Immature natural killer cell (primary cell): ENCODE measurements around the gene FANCF. TPM values are rescaled to one million over a fixed set of nuclear protein-coding genes. Genes with fewer than 3 reads are reported as not detected.
A peak's percentile ranks its signal among the peaks of the same experiment; 100 is the strongest.
"Not testable (repeated sequence)": the region's sequence is repeated elsewhere in the genome, so short reads cannot be mapped to it uniquely, and the experiment has no call there.

Experiments used
- DNase-seq, 3 donors: peaks; one replicate each; pipeline ENCODE4 v3.0.0; 2022; ENCODE audit warnings: mixed read lengths in 1 of 3
- H3K27ac Mint-ChIP-seq, 6 donors: one replicate each; pipeline ENCODE4 v1.8.0; 2020; ENCODE audit warnings: mixed read lengths in 6 of 6, mild to moderate bottlenecking in 5 of 6, inconsistent platforms in 4 of 6, moderate library complexity in 3 of 6
- H3K27me3 Mint-ChIP-seq, 3 donors: one replicate each; pipeline ENCODE4 v1.8.0; 2020 to 2021; ENCODE audit warnings: low read depth in 3 of 3, mild to moderate bottlenecking in 3 of 3, mixed read lengths in 3 of 3, moderate library complexity in 3 of 3, inconsistent platforms in 1 of 3
- H3K36me3 Mint-ChIP-seq, 3 donors: one replicate each; pipeline ENCODE4 v1.8.0; 2020; ENCODE audit warnings: mixed read lengths in 3 of 3, inconsistent platforms in 2 of 3, mild to moderate bottlenecking in 2 of 3
- H3K4me1 Mint-ChIP-seq, 2 donors: one replicate each; pipeline ENCODE4 v1.8.0; 2020; ENCODE audit warnings: inconsistent platforms in 2 of 2, mild to moderate bottlenecking in 2 of 2, mixed read lengths in 2 of 2, moderate library complexity in 1 of 2
- H3K4me3 Mint-ChIP-seq, 5 donors: one replicate each; pipeline ENCODE4 v1.8.0; 2020; ENCODE audit warnings: mild to moderate bottlenecking in 5 of 5, mixed read lengths in 5 of 5, inconsistent platforms in 3 of 5, moderate library complexity in 3 of 5
- H3K9me3 Mint-ChIP-seq, 6 donors: one replicate each; pipeline ENCODE4 v1.8.0; 2020; ENCODE audit warnings: mild to moderate bottlenecking in 6 of 6, mixed read lengths in 6 of 6, inconsistent platforms in 4 of 6, moderate library complexity in 3 of 6
- polyA plus RNA-seq, 3 donors: library from polyadenylated mRNA; unstranded; fragments of 300-500 nt; fragmentation: Illumina TruSeq; gene quantifications; one replicate each; pipeline ENCODE4 v1.2.3, GENCODE V29; 2021

The FANCF gene
- polyA plus RNA-seq, 3 donors from 2014 or later = 3.6 to 17.1 (median 9.6) TPM

- H3K9me3 Mint-ChIP-seq, H3K4me3 Mint-ChIP-seq, H3K27me3 Mint-ChIP-seq, DNase-seq: not testable (repeated sequence)
- Mint-ChIP-seq H3K36me3 (peaks cover 6 to 14% (median 7%) of the 10 kb centered on the region in 3 donors), H3K4me1 (peaks cover 17 to 21% of the 10 kb centered on the region in 2 donors), H3K27ac (peak overlapping the region in 1 of 6 donors; percentile 34)
Measured at GRCh38 chr11:22652346-22652745, 26.7 kb upstream of the FANCF start.

DNA sequence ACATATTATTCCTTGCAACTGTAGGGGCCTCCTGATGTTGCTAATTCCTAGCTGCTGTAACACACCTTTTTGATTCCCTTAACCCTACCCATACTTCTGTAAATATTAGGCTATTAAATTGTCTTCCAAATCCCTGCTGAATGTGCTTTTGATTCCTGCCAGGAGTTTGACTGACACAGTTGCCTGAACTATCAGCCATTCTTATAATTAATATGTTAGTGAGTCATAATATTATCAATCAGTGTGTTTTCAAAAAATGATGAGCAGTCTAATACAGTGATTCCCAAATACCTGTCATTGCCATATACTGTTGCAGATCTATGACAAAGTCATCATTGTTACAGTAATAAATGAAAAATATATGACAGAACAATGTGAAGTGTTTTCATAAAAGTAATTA, 15.9 kb upstream of the FANCF start:
- no peak for DNase-seq
- Mint-ChIP-seq H3K27me3 (peaks cover 0 to 2% (median 2%) of the 10 kb centered on the region in 3 donors), H3K9me3 (no peaks in the 10 kb centered on the region), H3K4me3 (no peak overlapping the region), H3K4me1 (peaks cover 0 to 1% of the 10 kb centered on the region in 2 donors), H3K36me3 (no peaks in the 10 kb centered on the region), H3K27ac (no peak overlapping the region)

GRCh38 chr11:22640862-22641261, 15.2 kb upstream of the FANCF start:
- Mint-ChIP-seq H3K9me3 (no peaks in the 10 kb centered on the region), H3K36me3 (no peaks in the 10 kb centered on the region), H3K4me3 (no peak overlapping the region), H3K27ac (no peak overlapping the region), H3K4me1 (peaks cover 0 to 1% of the 10 kb centered on the region in 2 donors), H3K27me3 (peaks cover 0 to 2% (median 2%) of the 10 kb centered on the region in 3 donors)
- no peak for DNase-seq

GRCh38 chr11:22635689-22636088, 10.1 kb upstream of the FANCF start:
- no peaks in the 10 kb centered on the region for H3K9me3 Mint-ChIP-seq
- no peak overlapping the region for H3K4me3 Mint-ChIP-seq
- H3K27ac Mint-ChIP-seq = no peak overlapping the region
- no peak for DNase-seq
- H3K27me3 Mint-ChIP-seq = peaks cover 0 to 2% (median 2%) of the 10 kb centered on the region in 3 donors
- H3K36me3 Mint-ChIP-seq = no peaks in the 10 kb centered on the region
- peaks cover 0 to 1% of the 10 kb centered on the region in 2 donors for H3K4me1 Mint-ChIP-seq

DNA sequence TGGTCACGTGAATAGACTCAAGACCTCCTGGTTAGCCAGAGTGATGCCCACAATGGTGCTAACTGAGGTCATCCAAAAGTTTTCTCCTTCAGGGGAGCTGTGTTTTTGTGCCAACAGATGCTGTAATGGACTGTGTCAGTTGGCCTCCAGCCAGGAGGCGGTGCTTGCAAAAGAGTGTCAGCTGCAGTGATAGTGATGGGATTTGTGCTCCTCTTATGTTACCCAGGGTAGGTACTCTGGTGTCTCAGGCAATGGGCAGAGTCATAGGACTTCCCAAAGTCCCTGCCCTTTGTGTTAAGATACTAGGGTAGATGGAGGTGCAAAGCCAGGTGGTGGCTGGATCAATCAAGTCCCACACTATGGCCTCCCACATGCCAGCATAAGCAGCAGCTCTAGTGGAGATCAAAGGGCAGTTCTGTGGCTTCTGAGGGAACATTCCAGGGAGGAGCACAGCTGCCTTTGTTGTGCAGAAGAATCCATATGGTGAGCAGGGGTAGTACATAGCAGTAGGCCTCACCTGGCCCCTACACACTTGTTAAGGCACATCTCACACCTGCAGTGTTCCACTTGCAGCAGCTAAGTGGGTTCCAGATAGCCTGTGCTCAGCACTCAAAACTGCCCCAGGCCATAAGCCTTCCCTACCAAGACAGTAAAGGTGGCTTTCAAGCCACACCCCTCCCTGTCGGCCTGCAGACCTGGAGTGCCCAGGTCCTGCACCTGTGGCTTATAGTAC, 9.4 kb upstream of the FANCF start:
- Mint-ChIP-seq H3K36me3 (no peaks in the 10 kb centered on the region), H3K4me3 (no peak overlapping the region), H3K4me1 (peaks cover 0 to 1% of the 10 kb centered on the region in 2 donors), H3K27ac (no peak overlapping the region), H3K9me3 (no peaks in the 10 kb centered on the region), H3K27me3 (peaks cover 0 to 3% (median 2%) of the 10 kb centered on the region in 3 donors)
- DNase-seq = no peak

GRCh38 chr11:22633354-22633902, 7.8 kb upstream of the FANCF start:
- no peak for DNase-seq
- Mint-ChIP-seq H3K9me3 (no peaks in the 10 kb centered on the region), H3K36me3 (no peaks in the 10 kb centered on the region), H3K27ac (peak overlapping the region in 1 of 6 donors; percentile 26), H3K4me3 (no peak overlapping the region), H3K4me1 (peaks cover 0 to 1% of the 10 kb centered on the region in 2 donors), H3K27me3 (peaks cover 0 to 3% (median 2%) of the 10 kb centered on the region in 3 donors)

GRCh38 chr11:22627421-22627820, 1.8 kb upstream of the FANCF start:
- DNase-seq = no peak
- H3K4me1 Mint-ChIP-seq = peaks cover 28 to 39% of the 10 kb centered on the region in 2 donors
- H3K36me3 Mint-ChIP-seq = no peaks in the 10 kb centered on the region
- peaks cover 0 to 11% (median 2%) of the 10 kb centered on the region in 3 donors for H3K27me3 Mint-ChIP-seq
- H3K27ac Mint-ChIP-seq = peak overlapping the region in 4 of 6 donors; percentile 23 to 62 (median 48)
- peak overlapping the region in 2 of 5 donors; percentile 11 to 27 for H3K4me3 Mint-ChIP-seq
- no peaks in the 10 kb centered on the region for H3K9me3 Mint-ChIP-seq

GRCh38 chr11:22626573-22627239, 1.1 kb upstream of the FANCF start:
- Mint-ChIP-seq H3K27ac (peak overlapping the region; percentile 96 to 99 (median 99)), H3K9me3 (no peaks in the 10 kb centered on the region), H3K36me3 (no peaks in the 10 kb centered on the region), H3K4me3 (peak overlapping the region in 4 of 5 donors; percentile 98 to 100 (median 99)), H3K27me3 (peaks cover 0 to 11% (median 0%) of the 10 kb centered on the region in 3 donors), H3K4me1 (peaks cover 32 to 46% of the 10 kb centered on the region in 2 donors)
- no peak for DNase-seq

DNA sequence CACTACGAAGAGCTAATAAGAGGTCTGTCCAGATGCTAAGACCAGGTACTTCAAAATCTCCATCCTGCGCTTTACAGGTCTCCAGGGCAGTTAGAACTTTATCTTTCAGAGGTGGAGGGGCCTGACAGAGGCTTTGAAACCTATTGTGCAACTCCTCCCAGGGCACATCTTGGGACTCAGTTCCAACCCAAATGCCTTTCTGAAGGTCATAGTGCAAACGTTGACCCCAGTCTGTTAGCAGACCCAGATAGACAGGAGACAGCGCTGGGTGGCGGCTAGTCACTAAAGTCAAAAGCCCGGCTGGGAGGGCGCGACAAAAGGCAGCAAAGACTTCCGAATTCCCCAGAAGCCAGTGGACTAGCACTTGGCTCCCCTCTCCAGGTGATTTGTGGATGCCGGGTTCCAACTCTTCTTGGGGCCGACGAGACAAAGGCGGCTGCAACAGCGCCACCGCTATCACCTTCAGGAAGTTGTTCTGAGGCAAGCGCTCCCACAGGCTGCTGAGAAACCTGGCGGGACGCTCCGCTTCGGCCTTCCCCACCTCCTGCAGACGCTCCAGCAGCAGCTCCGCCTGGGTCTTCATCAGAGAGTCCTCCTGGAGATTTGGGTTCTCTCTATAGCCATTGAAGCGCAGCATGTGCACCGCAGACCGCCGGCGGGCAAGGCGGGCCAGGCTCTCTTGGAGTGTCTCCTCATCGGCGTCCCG, 728 bp downstream of the FANCF start:
- H3K27ac Mint-ChIP-seq = peak overlapping the region; percentile 96 to 99 (median 99)
- peaks cover 0 to 10% (median 0%) of the 10 kb centered on the region in 3 donors for H3K27me3 Mint-ChIP-seq
- peak in 1 of 3 donors; percentile 71 for DNase-seq
- peak overlapping the region; percentile 98 to 100 (median 99) for H3K4me3 Mint-ChIP-seq
- peaks cover 36 to 64% of the 10 kb centered on the region in 2 donors for H3K4me1 Mint-ChIP-seq
- H3K36me3 Mint-ChIP-seq = peaks cover 7% of the 10 kb centered on the region in 3 donors
- H3K9me3 Mint-ChIP-seq = no peaks in the 10 kb centered on the region

GRCh38 chr11:22617868-22618267, 7.8 kb downstream of the FANCF start:
- no peak overlapping the region for H3K4me3 Mint-ChIP-seq
- H3K9me3 Mint-ChIP-seq = no peaks in the 10 kb centered on the region
- H3K4me1 Mint-ChIP-seq = peaks cover 16 to 39% of the 10 kb centered on the region in 2 donors
- no peak for DNase-seq
- peaks cover 1 to 9% (median 4%) of the 10 kb centered on the region in 3 donors for H3K27me3 Mint-ChIP-seq
- H3K36me3 Mint-ChIP-seq = peaks cover 14 to 17% (median 15%) of the 10 kb centered on the region in 3 donors
- H3K27ac Mint-ChIP-seq = no peak overlapping the region

DNA sequence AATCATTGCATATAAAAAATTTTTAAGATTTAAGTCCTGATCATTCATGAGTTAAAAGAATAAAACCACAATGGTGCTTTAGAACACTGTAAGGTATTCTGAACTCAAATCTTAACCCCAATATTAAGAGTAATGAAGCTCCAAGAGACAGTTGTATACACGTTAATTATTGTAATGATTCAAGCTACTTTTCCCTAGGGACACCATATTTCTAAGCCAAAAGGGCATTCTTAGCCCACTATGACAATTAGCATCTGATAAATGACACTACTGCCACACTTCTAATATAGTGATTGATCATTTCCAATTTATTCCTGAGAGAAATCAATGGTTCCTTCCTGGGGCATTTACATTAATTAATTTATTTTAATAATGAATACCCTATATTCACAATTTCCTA, 21.7 kb downstream of the FANCF start:
- peaks cover 0 to 7% (median 5%) of the 10 kb centered on the region in 3 donors for H3K27me3 Mint-ChIP-seq
- no peak overlapping the region for H3K4me3 Mint-ChIP-seq
- no peaks in the 10 kb centered on the region for H3K36me3 Mint-ChIP-seq
- no peaks in the 10 kb centered on the region for H3K4me1 Mint-ChIP-seq
- no peak for DNase-seq
- no peak overlapping the region for H3K27ac Mint-ChIP-seq
- H3K9me3 Mint-ChIP-seq = no peaks in the 10 kb centered on the region

DNA sequence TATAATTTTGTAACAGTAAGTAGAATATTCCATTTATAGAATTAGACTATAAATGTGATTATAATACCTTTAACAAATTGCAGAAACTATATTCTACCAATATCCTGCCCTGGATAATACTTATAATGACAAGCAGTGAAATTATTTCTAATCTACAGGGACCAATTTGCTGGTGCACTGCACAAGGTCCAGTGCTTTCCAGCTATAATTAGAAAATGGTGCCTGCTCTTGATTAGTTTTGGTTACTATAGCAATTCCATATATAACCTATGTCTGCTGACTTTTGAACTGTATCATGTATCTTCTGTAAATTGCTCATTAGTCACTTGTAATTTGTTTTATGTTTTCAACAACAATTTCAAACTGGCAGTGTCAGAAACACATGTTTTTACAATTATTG, 23.1 kb downstream of the FANCF start:
- no peak for DNase-seq
- H3K27ac Mint-ChIP-seq = no peak overlapping the region
- H3K9me3 Mint-ChIP-seq = no peaks in the 10 kb centered on the region
- H3K27me3 Mint-ChIP-seq = peaks cover 0 to 7% (median 5%) of the 10 kb centered on the region in 3 donors
- H3K4me3 Mint-ChIP-seq = no peak overlapping the region
- no peaks in the 10 kb centered on the region for H3K4me1 Mint-ChIP-seq
- no peaks in the 10 kb centered on the region for H3K36me3 Mint-ChIP-seq

DNA sequence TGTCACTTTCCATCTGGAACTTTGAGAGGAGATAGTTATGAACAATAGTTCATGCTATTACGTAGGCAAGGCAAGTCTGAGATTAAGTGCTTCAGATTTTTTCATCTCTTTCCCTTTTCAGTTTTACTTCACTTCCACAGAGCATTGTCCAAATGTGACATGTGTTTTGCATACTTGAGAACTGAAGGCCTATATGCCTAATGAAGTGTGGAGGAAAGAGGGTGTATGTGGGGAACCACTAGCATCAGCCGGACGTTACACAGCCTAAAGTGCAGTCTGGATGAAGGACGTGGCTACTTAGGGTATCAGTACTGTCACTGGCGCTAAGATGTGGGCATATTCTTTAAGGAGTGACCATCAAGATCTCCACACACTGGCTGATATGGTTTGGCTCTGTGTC, 26.2 kb downstream of the FANCF start:
- DNase-seq = no peak
- Mint-ChIP-seq H3K4me1 (no peaks in the 10 kb centered on the region), H3K27ac (no peak overlapping the region), H3K36me3 (no peaks in the 10 kb centered on the region), H3K9me3 (no peaks in the 10 kb centered on the region), H3K27me3 (peaks cover 0 to 7% (median 5%) of the 10 kb centered on the region in 3 donors), H3K4me3 (no peak overlapping the region)
